ENCODE data around the gene ZBTB8OS. TPM values are rescaled to one million over a fixed set of nuclear protein-coding genes. Genes with fewer than 3 reads are reported as not detected.
A peak's percentile ranks its signal among the peaks of the same experiment; 100 is the strongest.

Gene ZBTB8OS
- polyA plus RNA-seq, 3 donors = 40.2 to 85.6 (median 83.3) TPM

DNA sequence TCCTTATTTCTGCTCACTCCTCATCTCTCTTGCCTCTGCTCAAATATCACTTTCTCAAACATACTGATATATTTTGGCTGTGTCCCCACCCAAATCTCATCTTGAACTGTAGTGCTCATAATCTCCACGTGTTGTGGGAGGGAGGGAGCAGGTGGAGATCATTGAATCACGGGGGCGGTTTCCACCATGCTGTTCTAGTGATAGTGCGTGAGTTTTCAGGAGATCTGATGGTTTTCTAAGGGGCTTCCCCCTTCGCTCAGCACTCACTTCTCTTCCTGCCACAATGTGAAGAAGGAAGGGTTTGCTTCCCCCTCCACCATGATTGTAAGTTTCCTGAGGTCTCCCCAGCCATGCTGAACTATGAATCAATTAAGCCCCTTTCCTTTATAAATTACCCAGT is 26.6 kb downstream of the ZBTB8OS start:
- H3K9ac ChIP-seq (ENCODE audit: insufficient read depth, low read length, poor library complexity, severe bottlenecking) = no peak overlapping the region
- no peak overlapping the region for H2AFZ ChIP-seq (ENCODE audit: insufficient read depth, low read depth, low read length, poor library complexity, severe bottlenecking)
- H3K9me3 Mint-ChIP-seq = peaks cover 0 to 7% (median 0%) of the 10 kb centered on the region in 7 donors
- no CpG with 5 or more reads among the region's 5 CpGs for WGBS (ENCODE audit: insufficient coverage)
- peaks cover 28 to 81% of the 10 kb centered on the region in 2 donors for H3K36me3 ChIP-seq (replicated peaks in 1 of 2; ENCODE audit: control insufficient read depth in 1 of 2, insufficient read depth in 2 of 2, low read length in 2 of 2)
- peaks cover 6% of the 10 kb centered on the region for H4K20me1 ChIP-seq (ENCODE audit: insufficient read depth, low read length)
- H3K27me3 ChIP-seq (ENCODE audit: control insufficient read depth in 2 of 2, insufficient read depth in 2 of 2, low read length in 2 of 2) = no peaks in the 10 kb centered on the region
- H3K27me3 Mint-ChIP-seq (ENCODE audit: low read depth in 3 of 3) = peaks cover 0 to 2% (median 0%) of the 10 kb centered on the region in 3 donors
- H3K4me3 ChIP-seq (replicated peaks in 1 of 3; ENCODE audit: low read depth in 2 of 3, low read length in 3 of 3) = no peak overlapping the region
- no peak overlapping the region for H3K4me3 Mint-ChIP-seq
- H3K4me2 ChIP-seq (replicated peaks; ENCODE audit: extremely low read depth, low read length, poor library complexity, severe bottlenecking) = no peak overlapping the region
- no peaks in the 10 kb centered on the region for H3K9me3 ChIP-seq (replicated peaks in 1 of 2; ENCODE audit: control insufficient read depth in 1 of 2, insufficient read depth in 1 of 2, low read length in 2 of 2)
- H3K27ac Mint-ChIP-seq = peak overlapping the region in 2 of 7 donors; percentile 28 to 33
- H3K79me2 ChIP-seq (ENCODE audit: insufficient read depth, low read length) = no peaks in the 10 kb centered on the region
- no peak overlapping the region for H3K27ac ChIP-seq (ENCODE audit: low read depth in 1 of 2, low read length in 2 of 2)
- H3K4me1 ChIP-seq (ENCODE audit: control insufficient read depth in 1 of 2, insufficient read depth in 2 of 2, low read length in 2 of 2) = no peaks in the 10 kb centered on the region
- no peak for DNase-seq
- H3K36me3 Mint-ChIP-seq = peaks cover 51 to 77% of the 10 kb centered on the region in 2 donors
- intact Hi-C loops (cut with micrococcal nuclease) = no loop called here
- TF ChIP-seq, protein P1, sequence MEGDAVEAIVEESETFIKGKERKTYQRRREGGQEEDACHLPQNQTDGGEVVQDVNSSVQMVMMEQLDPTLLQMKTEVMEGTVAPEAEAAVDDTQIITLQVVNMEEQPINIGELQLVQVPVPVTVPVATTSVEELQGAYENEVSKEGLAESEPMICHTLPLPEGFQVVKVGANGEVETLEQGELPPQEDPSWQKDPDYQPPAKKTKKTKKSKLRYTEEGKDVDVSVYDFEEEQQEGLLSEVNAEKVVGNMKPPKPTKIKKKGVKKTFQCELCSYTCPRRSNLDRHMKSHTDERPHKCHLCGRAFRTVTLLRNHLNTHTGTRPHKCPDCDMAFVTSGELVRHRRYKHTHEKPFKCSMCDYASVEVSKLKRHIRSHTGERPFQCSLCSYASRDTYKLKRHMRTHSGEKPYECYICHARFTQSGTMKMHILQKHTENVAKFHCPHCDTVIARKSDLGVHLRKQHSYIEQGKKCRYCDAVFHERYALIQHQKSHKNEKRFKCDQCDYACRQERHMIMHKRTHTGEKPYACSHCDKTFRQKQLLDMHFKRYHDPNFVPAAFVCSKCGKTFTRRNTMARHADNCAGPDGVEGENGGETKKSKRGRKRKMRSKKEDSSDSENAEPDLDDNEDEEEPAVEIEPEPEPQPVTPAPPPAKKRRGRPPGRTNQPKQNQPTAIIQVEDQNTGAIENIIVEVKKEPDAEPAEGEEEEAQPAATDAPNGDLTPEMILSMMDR (IDR thresholded peaks at IDR 0.05) = no peak
- peaks cover 16% of the 10 kb centered on the region for H3K4me1 Mint-ChIP-seq

DNA sequence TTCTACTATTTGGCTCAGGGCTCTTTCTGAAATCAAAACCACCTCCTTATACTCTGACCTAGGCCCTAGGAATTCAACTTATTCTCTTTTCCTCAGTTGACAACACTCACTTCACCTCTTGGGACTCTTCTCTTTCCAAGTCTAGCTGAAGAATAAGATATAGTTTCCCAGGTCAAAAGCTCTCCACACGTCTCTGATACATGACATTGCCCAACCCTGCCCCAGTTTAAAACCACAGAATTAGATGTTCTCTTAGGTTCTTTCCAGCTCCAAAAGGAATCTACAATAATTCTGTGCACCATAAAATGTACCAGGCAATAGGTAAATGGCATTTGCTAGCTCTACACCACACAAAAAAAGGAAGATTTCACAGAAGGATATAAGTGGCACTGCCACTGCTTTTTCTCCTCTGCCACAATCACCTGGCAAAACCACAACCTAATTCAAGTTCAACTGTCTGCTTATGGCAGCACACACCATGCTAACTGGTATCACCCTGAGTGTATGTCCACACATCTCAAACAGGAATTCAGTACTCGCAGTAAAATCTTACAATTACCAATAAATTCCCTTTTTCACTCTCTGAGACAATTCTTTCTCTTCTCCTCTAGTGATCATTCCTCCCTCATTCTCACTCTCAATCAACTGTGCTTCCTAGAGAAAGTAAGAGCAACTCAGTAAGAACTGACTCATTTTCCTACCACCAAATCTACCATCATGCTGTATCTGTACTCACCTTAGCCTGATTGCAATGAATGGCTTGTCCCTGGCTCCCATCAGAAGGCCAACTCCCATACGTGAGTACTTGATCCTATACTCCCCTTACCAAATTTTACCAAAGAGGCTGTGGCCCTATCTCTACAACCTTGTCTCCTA is 27.3 kb downstream of the ZBTB8OS start:
- 36% methylated on average over 3 of the region's 3 CpGs for WGBS (ENCODE audit: insufficient coverage)
- H3K4me3 ChIP-seq (replicated peaks in 1 of 3; ENCODE audit: low read depth in 2 of 3, low read length in 3 of 3) = no peak overlapping the region
- intact Hi-C loops (cut with micrococcal nuclease) = no loop called here
- no peak overlapping the region for H3K27ac ChIP-seq (ENCODE audit: low read depth in 1 of 2, low read length in 2 of 2)
- H3K79me2 ChIP-seq (ENCODE audit: insufficient read depth, low read length) = no peaks in the 10 kb centered on the region
- TF ChIP-seq, protein P1 (IDR thresholded peaks at IDR 0.05) = no peak
- peaks cover 22 to 77% of the 10 kb centered on the region in 2 donors for H3K36me3 ChIP-seq (replicated peaks in 1 of 2; ENCODE audit: control insufficient read depth in 1 of 2, insufficient read depth in 2 of 2, low read length in 2 of 2)
- no peaks in the 10 kb centered on the region for H3K27me3 ChIP-seq (ENCODE audit: control insufficient read depth in 2 of 2, insufficient read depth in 2 of 2, low read length in 2 of 2)
- H3K27me3 Mint-ChIP-seq (ENCODE audit: low read depth in 3 of 3) = peaks cover 0 to 2% (median 0%) of the 10 kb centered on the region in 3 donors
- H3K9me3 ChIP-seq (replicated peaks in 1 of 2; ENCODE audit: control insufficient read depth in 1 of 2, insufficient read depth in 1 of 2, low read length in 2 of 2) = no peaks in the 10 kb centered on the region
- H3K4me1 ChIP-seq (ENCODE audit: control insufficient read depth in 1 of 2, insufficient read depth in 2 of 2, low read length in 2 of 2) = no peaks in the 10 kb centered on the region
- DNase-seq = no peak
- H4K20me1 ChIP-seq (ENCODE audit: insufficient read depth, low read length) = peaks cover 6% of the 10 kb centered on the region
- no peak overlapping the region for H3K4me2 ChIP-seq (replicated peaks; ENCODE audit: extremely low read depth, low read length, poor library complexity, severe bottlenecking)
- H3K27ac Mint-ChIP-seq = peak overlapping the region in 1 of 7 donors; percentile 28
- no peak overlapping the region for H2AFZ ChIP-seq (ENCODE audit: insufficient read depth, low read depth, low read length, poor library complexity, severe bottlenecking)
- no peak overlapping the region for H3K9ac ChIP-seq (ENCODE audit: insufficient read depth, low read length, poor library complexity, severe bottlenecking)
- no peak overlapping the region for H3K4me3 Mint-ChIP-seq
- H3K36me3 Mint-ChIP-seq = peaks cover 50 to 72% of the 10 kb centered on the region in 2 donors
- peaks cover 0 to 7% (median 0%) of the 10 kb centered on the region in 7 donors for H3K9me3 Mint-ChIP-seq
- peaks cover 16% of the 10 kb centered on the region for H3K4me1 Mint-ChIP-seq

All from CD14-positive monocyte (primary cell).